Measurements from ENCODE around the gene GNAQ. TPM values are rescaled to one million over a fixed set of nuclear protein-coding genes. Genes with fewer than 3 reads are reported as not detected.
A peak's percentile ranks its signal among the peaks of the same experiment; 100 is the strongest.

GNAQ gene
- total RNA-seq, 4 donors from 2014 or later, result 35.4 to 95.7 (median 52.3) TPM

DNA sequence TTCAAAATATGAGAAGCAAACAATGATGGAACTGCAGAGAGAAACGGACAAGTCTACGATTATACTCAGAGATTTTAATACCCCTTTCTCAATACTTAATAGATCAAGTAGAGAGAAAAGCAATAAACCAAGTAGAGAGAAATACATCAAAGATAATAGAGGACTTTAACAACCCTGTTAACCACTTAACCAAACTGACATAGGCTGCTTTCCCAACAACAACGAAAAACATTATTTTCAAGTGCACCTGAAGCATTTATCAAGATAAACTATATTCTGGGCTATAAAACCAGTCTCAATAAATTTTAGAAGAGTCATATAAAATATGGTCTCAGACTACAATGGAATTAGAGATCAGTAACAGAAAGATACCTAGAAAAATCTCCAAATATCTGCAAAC is 67.4 kb downstream of the GNAQ start:
- H3K27ac ChIP-seq, result no peak overlapping the region
- intact Hi-C loops (cut with DNase I; ENCODE audit: low total_unique reads), result no loop called here
- H3K27me3 ChIP-seq, result no peaks in the 10 kb centered on the region
- H3K9me3 ChIP-seq, result no peaks in the 10 kb centered on the region
- H3K4me3 ChIP-seq, result no peak overlapping the region
- TF ChIP-seq POLR2A (IDR thresholded peaks at IDR 0.05) (no peak), CTCF (IDR thresholded peaks at IDR 0.05) (no peak)
- no peaks in the 10 kb centered on the region for H3K36me3 ChIP-seq
- DNase-seq, result no peak
- H3K4me1 ChIP-seq, result peaks cover 0 to 3% of the 10 kb centered on the region in 2 donors

GRCh38 chr9:77961541-77961940 is 70.1 kb downstream of the GNAQ start:
- Histone ChIP-seq H3K9me3 (no peaks in the 10 kb centered on the region), H3K27ac (peak overlapping the region; percentile 54 to 80), H3K27me3 (no peaks in the 10 kb centered on the region), H3K36me3 (no peaks in the 10 kb centered on the region), H3K4me1 (peaks cover 0 to 3% of the 10 kb centered on the region in 2 donors), H3K4me3 (no peak overlapping the region)
- TF ChIP-seq POLR2A (IDR thresholded peaks at IDR 0.05), result no peak
- no peak for TF ChIP-seq CTCF (IDR thresholded peaks at IDR 0.05)
- DNase-seq, result no peak
- intact Hi-C loops (cut with DNase I; ENCODE audit: low total_unique reads), result no loop called here

- intact Hi-C loops (cut with DNase I; ENCODE audit: low total_unique reads), result no loop called here
- peak overlapping the region; percentile 54 to 80 for H3K27ac ChIP-seq
Observed at GRCh38 chr9:77960356-77961153, 71.1 kb downstream of the GNAQ start.

DNA sequence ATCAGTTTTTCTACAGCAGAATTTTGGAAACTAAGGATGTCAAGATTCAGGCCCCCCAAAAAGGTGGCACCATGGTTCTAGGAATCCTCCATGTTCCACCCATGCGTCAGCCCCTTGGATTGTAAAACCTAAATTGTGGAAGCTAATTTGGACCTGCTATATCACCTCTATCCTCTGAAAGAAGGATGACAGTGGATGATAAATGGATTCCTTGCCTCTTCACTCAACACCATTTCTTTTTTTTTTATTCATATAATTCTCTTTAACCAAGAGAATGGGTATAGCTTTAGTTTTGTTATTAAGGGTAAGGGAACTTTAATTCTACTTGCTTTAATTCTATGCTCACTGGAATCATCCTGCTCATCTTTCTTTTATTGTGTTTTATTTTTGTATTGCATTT is 71.8 kb downstream of the GNAQ start:
- no peaks in the 10 kb centered on the region for H3K9me3 ChIP-seq
- peak overlapping the region in 1 of 2 donors; percentile 80 for H3K27ac ChIP-seq
- no peaks in the 10 kb centered on the region for H3K27me3 ChIP-seq
- no peak overlapping the region for H3K4me3 ChIP-seq
- TF ChIP-seq POLR2A (IDR thresholded peaks at IDR 0.05) (no peak), CTCF (IDR thresholded peaks at IDR 0.05) (no peak)
- DNase-seq, result no peak
- intact Hi-C loops (cut with DNase I; ENCODE audit: low total_unique reads), result no loop called here
- no peaks in the 10 kb centered on the region for H3K36me3 ChIP-seq
- peaks cover 0 to 3% of the 10 kb centered on the region in 2 donors for H3K4me1 ChIP-seq

More at GRCh38 chr9:77960356-77961153, 71.1 kb downstream of the GNAQ start:
- Histone ChIP-seq H3K27me3 (no peaks in the 10 kb centered on the region), H3K9me3 (no peaks in the 10 kb centered on the region), H3K36me3 (no peaks in the 10 kb centered on the region), H3K4me1 (peaks cover 0 to 3% of the 10 kb centered on the region in 2 donors), H3K4me3 (no peak overlapping the region)
- no peak for TF ChIP-seq POLR2A (IDR thresholded peaks at IDR 0.05)
- no peak for TF ChIP-seq CTCF (IDR thresholded peaks at IDR 0.05)
- no peak for DNase-seq

DNA sequence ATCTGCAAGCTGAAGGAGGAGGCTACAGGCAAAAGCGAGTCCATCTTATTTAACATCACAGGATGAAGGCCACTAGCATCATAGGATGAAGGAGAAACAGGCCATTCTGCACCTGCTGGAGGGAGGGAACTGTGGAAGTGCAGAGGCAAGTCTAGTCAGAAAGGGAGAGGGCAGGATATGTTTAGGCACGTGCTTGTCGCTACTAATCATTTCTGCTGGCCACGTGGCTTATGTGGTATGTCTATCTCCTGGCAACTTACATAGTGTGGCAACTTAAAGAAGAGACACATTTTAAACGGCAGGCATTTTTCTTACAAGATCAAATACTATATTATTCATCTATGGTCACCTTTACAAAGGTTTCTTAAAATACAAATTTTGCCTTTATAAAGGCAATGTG is 74.0 kb downstream of the GNAQ start:
- TF ChIP-seq CTCF (IDR thresholded peaks at IDR 0.05), result no peak
- TF ChIP-seq POLR2A (IDR thresholded peaks at IDR 0.05), result no peak
- no peaks in the 10 kb centered on the region for H3K9me3 ChIP-seq
- no peaks in the 10 kb centered on the region for H3K36me3 ChIP-seq
- H3K27me3 ChIP-seq, result no peaks in the 10 kb centered on the region
- H3K27ac ChIP-seq, result no peak overlapping the region
- intact Hi-C loops (cut with DNase I; ENCODE audit: low total_unique reads), result no loop called here
- no peak overlapping the region for H3K4me3 ChIP-seq
- H3K4me1 ChIP-seq, result peaks cover 0 to 5% of the 10 kb centered on the region in 2 donors
- DNase-seq, result no peak
